Neural cell (in vitro differentiated cells): Measurements from ENCODE around the gene WDR91. TPM values are rescaled to one million over a fixed set of nuclear protein-coding genes. Genes with fewer than 3 reads are reported as not detected.
"Not testable (repeated sequence)": the region's sequence is repeated elsewhere in the genome, so short reads cannot be mapped to it uniquely, and the experiment has no call there.

Experiments
- H2AFZ ChIP-seq: fragments of 200-600, 300-800 bp; sonication (generic), shearing (Covaris generic); 2 replicates; pipeline ENCODE4 v1.6.0; 2014; ENCODE audit warnings: low read depth, mild to moderate bottlenecking, antibody characterized with exemption, low read length, moderate library complexity
- H3F3A ChIP-seq: fragments of 200-600 bp; shearing (Covaris generic); 2 replicates; pipeline ENCODE4 v1.6.1; 2016; ENCODE audit warnings: mild to moderate bottlenecking, moderate library complexity, mixed read lengths, antibody characterized with exemption, low read length; ENCODE audit not compliant: insufficient read depth, poor library complexity, severe bottlenecking
- H3K27ac ChIP-seq: fragments of 200-600, 300-800 bp; sonication (generic), shearing (Covaris generic); 2 replicates; pipeline ENCODE4 v1.5.1; 2014; ENCODE audit warnings: mild to moderate bottlenecking, low read length, moderate library complexity
- H3K27me3 ChIP-seq: fragments of 300-800, 200-600 bp; sonication (generic), shearing (Covaris generic); 2 replicates; pipeline ENCODE4 v1.6.0; 2014; ENCODE audit warnings: mild to moderate bottlenecking, low read depth, low read length, moderate library complexity; ENCODE audit not compliant: insufficient read depth
- H3K36me3 ChIP-seq: fragments of 300-800, 200-600 bp; sonication (generic), shearing (Covaris generic); 2 replicates; pipeline ENCODE4 v1.5.1; 2014; ENCODE audit warnings: mild to moderate bottlenecking, antibody characterized with exemption, low read length, moderate library complexity; ENCODE audit not compliant: insufficient read depth
- H3K4me2 ChIP-seq: fragments of 300-800, 200-600 bp; sonication (generic), shearing (Covaris generic); 2 replicates; pipeline ENCODE4 v1.6.0; 2014; ENCODE audit warnings: mild to moderate bottlenecking, low read length
- H3K4me3 ChIP-seq: fragments of 300-800, 200-600 bp; sonication (generic), shearing (Covaris generic); 2 replicates; pipeline ENCODE4 v1.5.1; 2014; ENCODE audit warnings: mild to moderate bottlenecking, low read length, moderate library complexity
- H3K79me2 ChIP-seq: fragments of 200-600 bp; shearing (Covaris generic); replicated peaks from 2 replicates; pipeline ENCODE4 v1.6.0; 2014; ENCODE audit warnings: mild to moderate bottlenecking, low read length, moderate library complexity; ENCODE audit not compliant: insufficient read depth
- H3K9ac ChIP-seq: fragments of 300-800, 200-600 bp; sonication (generic), shearing (Covaris generic); 2 replicates; pipeline ENCODE4 v1.6.1; 2016; ENCODE audit warnings: mild to moderate bottlenecking, low read length, mixed read lengths
- H3K9me2 ChIP-seq: fragments of 200-600 bp; shearing (Covaris generic); 2 replicates; pipeline ENCODE4 v1.6.1; 2016; ENCODE audit warnings: mild to moderate bottlenecking, low read length, mixed read lengths; ENCODE audit not compliant: insufficient read depth
- H3K9me3 ChIP-seq: fragments of 200-600, 300-800 bp; sonication (generic), shearing (Covaris generic); 2 replicates; pipeline ENCODE4 v1.6.1; 2016; ENCODE audit warnings: mild to moderate bottlenecking, mixed run types, low read length, moderate library complexity, mixed read lengths
- H4K20me1 ChIP-seq: fragments of 200-600 bp; shearing (Covaris generic); 2 replicates; pipeline ENCODE4 v1.6.1; 2016; ENCODE audit warnings: mild to moderate bottlenecking, mixed run types; ENCODE audit not compliant: insufficient read depth
- EP300 ChIP-seq: fragments of 450-650 bp; conservative IDR thresholded peaks from 2 replicates; pipeline ENCODE4 v1.6.1; 2014; ENCODE audit warnings: antibody characterized with exemption, mild to moderate bottlenecking, moderate library complexity; ENCODE audit not compliant: poor library complexity, severe bottlenecking
- EZH2 ChIP-seq: fragments of 200-600, 300-800 bp; shearing (Covaris generic), sonication (generic); IDR thresholded peaks from 2 replicates; pipeline ENCODE4 v1.6.1; 2014; ENCODE audit warnings: antibody characterized with exemption, low read length, borderline replicate concordance, mild to moderate bottlenecking; ENCODE audit not compliant: insufficient read depth, poor library complexity, severe bottlenecking
- MXI1 ChIP-seq: fragments of 450-650 bp; conservative IDR thresholded peaks from 2 replicates; pipeline ENCODE4 v1.6.1; 2014; ENCODE audit warnings: antibody characterized with exemption, mild to moderate bottlenecking; ENCODE audit not compliant: poor library complexity, severe bottlenecking
- POLR2AphosphoS5 ChIP-seq: IDR thresholded peaks from 2 replicates; pipeline ENCODE4 v1.6.1; 2012
- RAD21 ChIP-seq: fragments of 450-650 bp; conservative IDR thresholded peaks from 2 replicates; pipeline ENCODE4 v1.6.1; 2014; ENCODE audit warnings: antibody characterized with exemption, mild to moderate bottlenecking, moderate library complexity
- SMC3 ChIP-seq: fragments of 450-650 bp; conservative IDR thresholded peaks from 2 replicates; pipeline ENCODE4 v1.6.1; 2014; ENCODE audit warnings: antibody characterized with exemption, mild to moderate bottlenecking, moderate library complexity; ENCODE audit not compliant: poor library complexity
- TAF1 ChIP-seq: IDR thresholded peaks from 2 replicates; pipeline ENCODE4 v1.6.1; 2012; ENCODE audit warnings: low read depth
- polyA plus RNA-seq: library from polyadenylated mRNA; depleted of rRNA; stranded (reverse); fragments of >200 nt; gene quantifications from 2 replicates; pipeline ENCODE4 v1.2.3, GENCODE V29; 2014
- TF ChIP-seq, protein P1 (sequence below): fragments of 450-650 bp; IDR thresholded peaks from 2 replicates; pipeline ENCODE4 v1.5.1; 2014; ENCODE audit warnings: antibody characterized with exemption, mild to moderate bottlenecking, moderate library complexity; ENCODE audit not compliant: poor library complexity, severe bottlenecking
- TF ChIP-seq, protein P2 (sequence below): IDR thresholded peaks from 2 replicates; pipeline ENCODE4 v1.6.1; 2012; ENCODE audit warnings: borderline replicate concordance

WDR91 gene
- polyA plus RNA-seq, 1 donor from 2014 or later: 17.7 TPM

DNA sequence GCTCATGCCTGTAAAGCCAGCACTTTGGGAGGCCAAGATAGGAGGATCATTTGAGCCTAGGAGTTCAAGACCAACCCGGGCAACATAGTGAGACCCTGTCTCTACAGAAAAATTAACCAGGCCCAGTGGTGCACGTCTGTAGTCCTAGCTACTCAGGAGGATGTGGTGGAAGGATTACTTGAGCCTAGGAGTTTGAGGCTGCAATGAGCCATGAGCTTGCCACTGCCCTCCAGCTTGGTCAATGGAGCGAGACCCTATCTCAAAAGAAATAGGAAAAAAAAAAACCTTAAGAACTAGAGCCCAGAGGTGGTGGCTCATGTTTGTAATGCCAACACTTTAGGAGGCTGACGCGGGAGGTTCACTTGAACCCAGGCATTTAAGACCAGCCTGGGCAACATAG is 24.5 kb upstream of the WDR91 start:
- Histone ChIP-seq H3K9me3 (no peaks in the 10 kb centered on the region), H3F3A (no peaks in the 10 kb centered on the region), H3K27me3 (no peaks in the 10 kb centered on the region), H2AFZ (no peak overlapping the region), H3K4me2 (no peak overlapping the region), H4K20me1 (no peaks in the 10 kb centered on the region), H3K36me3 (no peaks in the 10 kb centered on the region), H3K4me3 (no peak overlapping the region), H3K27ac (no peak overlapping the region), H3K79me2 (no peaks in the 10 kb centered on the region), H3K9ac (no peak overlapping the region), H3K9me2 (no peaks in the 10 kb centered on the region)
- TF ChIP-seq SMC3: no peak
- no peak for TF ChIP-seq TAF1
- no peak for TF ChIP-seq POLR2AphosphoS5
- no peak for TF ChIP-seq EZH2

DNA sequence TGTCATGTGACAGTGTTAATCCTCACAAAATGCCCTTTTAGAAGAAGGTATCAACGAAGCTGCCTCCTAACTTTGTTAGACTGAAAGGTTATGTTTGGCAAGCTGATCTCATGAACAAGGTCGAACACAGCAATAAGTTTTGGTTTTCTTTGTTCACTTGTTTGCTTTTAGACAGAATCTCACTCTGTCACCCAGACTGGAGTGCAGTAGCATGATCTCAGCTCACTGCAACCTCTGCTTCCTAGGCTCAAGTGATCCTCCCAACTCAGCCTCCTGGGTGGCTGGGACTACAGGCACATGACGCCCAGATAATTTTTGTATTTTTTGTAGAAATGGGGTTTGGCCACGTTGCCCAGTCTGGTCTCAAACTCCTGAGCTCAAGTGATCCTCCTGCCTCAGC is 23.4 kb upstream of the WDR91 start:
- Histone ChIP-seq H2AFZ (no peak overlapping the region), H3K27ac (no peak overlapping the region), H3F3A (no peaks in the 10 kb centered on the region), H3K9ac (no peak overlapping the region), H3K27me3 (no peaks in the 10 kb centered on the region), H3K9me2 (no peaks in the 10 kb centered on the region), H3K79me2 (no peaks in the 10 kb centered on the region), H3K9me3 (no peaks in the 10 kb centered on the region), H3K4me2 (no peak overlapping the region), H3K36me3 (no peaks in the 10 kb centered on the region), H3K4me3 (no peak overlapping the region), H4K20me1 (no peaks in the 10 kb centered on the region)
- no peak for TF ChIP-seq RAD21

DNA sequence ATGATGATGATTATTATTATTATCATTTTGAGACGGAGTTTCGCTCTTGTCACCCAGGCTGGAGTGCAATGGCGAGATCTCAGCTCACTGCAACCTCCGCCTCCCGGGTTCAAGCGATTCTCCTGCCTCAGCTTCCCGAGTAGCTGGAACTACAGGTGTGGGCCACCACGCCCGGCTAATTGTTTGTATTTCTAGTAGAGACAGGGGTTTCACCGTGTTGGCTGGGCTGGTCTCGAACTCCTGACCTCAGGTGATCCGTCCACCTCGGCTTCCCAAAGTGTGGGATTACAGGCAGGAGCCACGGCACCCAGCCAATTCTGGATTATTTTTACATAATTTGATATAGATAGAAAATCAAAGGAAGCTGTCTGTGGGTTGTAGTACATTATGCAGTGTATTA is 22.8 kb upstream of the WDR91 start:
- not testable (repeated sequence) for H2AFZ ChIP-seq, H3K9ac ChIP-seq, H3K9me2 ChIP-seq, H3K27me3 ChIP-seq, H4K20me1 ChIP-seq, H3K9me3 ChIP-seq, H3K79me2 ChIP-seq, H3K4me2 ChIP-seq, H3K36me3 ChIP-seq, H3F3A ChIP-seq, H3K27ac ChIP-seq, H3K4me3 ChIP-seq

DNA sequence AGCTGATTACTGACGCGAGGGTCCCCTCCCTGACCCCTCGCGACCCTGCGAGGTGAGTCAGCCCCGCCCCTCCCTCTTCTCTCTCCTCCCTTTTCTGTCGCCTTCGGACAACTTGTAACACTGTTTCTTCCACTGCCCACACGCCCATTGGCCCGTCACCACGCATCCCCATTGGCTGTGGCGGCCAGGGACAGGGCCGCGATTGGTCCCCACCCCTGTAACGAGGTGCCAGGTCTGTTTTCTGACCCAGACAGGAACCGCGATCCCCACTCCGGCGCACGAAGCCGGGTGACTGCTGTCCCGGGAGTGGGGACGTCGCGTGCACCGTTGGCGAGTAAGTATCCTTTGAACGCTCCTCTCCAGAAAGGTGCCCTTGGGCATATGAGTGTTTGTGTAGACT is 22.2 kb upstream of the WDR91 start, which contains the start of gene STRA8:
Gene STRA8, plus strand, starts transcription at position 269 of the 400 bp plus-strand sequence. CDS start 6,687 bp downstream, outside the sequence.
- no peak for TF ChIP-seq EP300
- no peak for TF ChIP-seq TAF1
- TF ChIP-seq, protein P1, sequence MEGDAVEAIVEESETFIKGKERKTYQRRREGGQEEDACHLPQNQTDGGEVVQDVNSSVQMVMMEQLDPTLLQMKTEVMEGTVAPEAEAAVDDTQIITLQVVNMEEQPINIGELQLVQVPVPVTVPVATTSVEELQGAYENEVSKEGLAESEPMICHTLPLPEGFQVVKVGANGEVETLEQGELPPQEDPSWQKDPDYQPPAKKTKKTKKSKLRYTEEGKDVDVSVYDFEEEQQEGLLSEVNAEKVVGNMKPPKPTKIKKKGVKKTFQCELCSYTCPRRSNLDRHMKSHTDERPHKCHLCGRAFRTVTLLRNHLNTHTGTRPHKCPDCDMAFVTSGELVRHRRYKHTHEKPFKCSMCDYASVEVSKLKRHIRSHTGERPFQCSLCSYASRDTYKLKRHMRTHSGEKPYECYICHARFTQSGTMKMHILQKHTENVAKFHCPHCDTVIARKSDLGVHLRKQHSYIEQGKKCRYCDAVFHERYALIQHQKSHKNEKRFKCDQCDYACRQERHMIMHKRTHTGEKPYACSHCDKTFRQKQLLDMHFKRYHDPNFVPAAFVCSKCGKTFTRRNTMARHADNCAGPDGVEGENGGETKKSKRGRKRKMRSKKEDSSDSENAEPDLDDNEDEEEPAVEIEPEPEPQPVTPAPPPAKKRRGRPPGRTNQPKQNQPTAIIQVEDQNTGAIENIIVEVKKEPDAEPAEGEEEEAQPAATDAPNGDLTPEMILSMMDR: no peak
- TF ChIP-seq, protein P2, sequence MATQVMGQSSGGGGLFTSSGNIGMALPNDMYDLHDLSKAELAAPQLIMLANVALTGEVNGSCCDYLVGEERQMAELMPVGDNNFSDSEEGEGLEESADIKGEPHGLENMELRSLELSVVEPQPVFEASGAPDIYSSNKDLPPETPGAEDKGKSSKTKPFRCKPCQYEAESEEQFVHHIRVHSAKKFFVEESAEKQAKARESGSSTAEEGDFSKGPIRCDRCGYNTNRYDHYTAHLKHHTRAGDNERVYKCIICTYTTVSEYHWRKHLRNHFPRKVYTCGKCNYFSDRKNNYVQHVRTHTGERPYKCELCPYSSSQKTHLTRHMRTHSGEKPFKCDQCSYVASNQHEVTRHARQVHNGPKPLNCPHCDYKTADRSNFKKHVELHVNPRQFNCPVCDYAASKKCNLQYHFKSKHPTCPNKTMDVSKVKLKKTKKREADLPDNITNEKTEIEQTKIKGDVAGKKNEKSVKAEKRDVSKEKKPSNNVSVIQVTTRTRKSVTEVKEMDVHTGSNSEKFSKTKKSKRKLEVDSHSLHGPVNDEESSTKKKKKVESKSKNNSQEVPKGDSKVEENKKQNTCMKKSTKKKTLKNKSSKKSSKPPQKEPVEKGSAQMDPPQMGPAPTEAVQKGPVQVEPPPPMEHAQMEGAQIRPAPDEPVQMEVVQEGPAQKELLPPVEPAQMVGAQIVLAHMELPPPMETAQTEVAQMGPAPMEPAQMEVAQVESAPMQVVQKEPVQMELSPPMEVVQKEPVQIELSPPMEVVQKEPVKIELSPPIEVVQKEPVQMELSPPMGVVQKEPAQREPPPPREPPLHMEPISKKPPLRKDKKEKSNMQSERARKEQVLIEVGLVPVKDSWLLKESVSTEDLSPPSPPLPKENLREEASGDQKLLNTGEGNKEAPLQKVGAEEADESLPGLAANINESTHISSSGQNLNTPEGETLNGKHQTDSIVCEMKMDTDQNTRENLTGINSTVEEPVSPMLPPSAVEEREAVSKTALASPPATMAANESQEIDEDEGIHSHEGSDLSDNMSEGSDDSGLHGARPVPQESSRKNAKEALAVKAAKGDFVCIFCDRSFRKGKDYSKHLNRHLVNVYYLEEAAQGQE: no peak
- TF ChIP-seq MXI1: no peak
- no peak for TF ChIP-seq RAD21
- no peak for TF ChIP-seq SMC3
- no peak for TF ChIP-seq EZH2
- no peak for TF ChIP-seq POLR2AphosphoS5
- H3K9me2 ChIP-seq: no peaks in the 10 kb centered on the region
- no peaks in the 10 kb centered on the region for H3K9me3 ChIP-seq
- H2AFZ ChIP-seq: no peak within 1 kb of the TSS
- no peak within 1 kb of the TSS for H3K27ac ChIP-seq
- no peaks in the 10 kb centered on the region for H3K79me2 ChIP-seq
- no peaks in the 10 kb centered on the region for H3K36me3 ChIP-seq
- H4K20me1 ChIP-seq: no peaks in the 10 kb centered on the region
- no peak within 1 kb of the TSS for H3K4me2 ChIP-seq
- no peaks in the 10 kb centered on the region for H3F3A ChIP-seq
- H3K4me3 ChIP-seq: no peak within 1 kb of the TSS
- H3K9ac ChIP-seq: no peak within 1 kb of the TSS
- no peaks in the 10 kb centered on the region for H3K27me3 ChIP-seq
